Keratinocyte (primary cell): ENCODE results near the gene TAOK3. TPM values are rescaled to one million over a fixed set of nuclear protein-coding genes. Genes with fewer than 3 reads are reported as not detected.

Experiments
- DNase-seq: peaks from one replicate; pipeline ENCODE4 v3.0.0-alpha.2; 2011; ENCODE audit warnings: low read depth, missing footprints, low spot score
- FAIRE-seq: peaks from 2 replicates; lab custom pipeline; 2011; peaks lifted over from hg19 to GRCh38; lab: Jason Lieb, UNC
- H2AFZ ChIP-seq: 2 replicates; pipeline ENCODE4 v1.6.0; 2012; ENCODE audit warnings: low read length, control low read depth, inconsistent platforms; ENCODE audit not compliant: control insufficient read depth
- H3K27ac ChIP-seq: 2 replicates; pipeline ENCODE4 v1.5.1; 2011; ENCODE audit warnings: low read length; ENCODE audit not compliant: control insufficient read depth, insufficient read depth
- H3K27me3 ChIP-seq: 3 replicates; pipeline ENCODE4 v1.6.0; 2011; ENCODE audit warnings: low read length; ENCODE audit not compliant: control insufficient read depth, insufficient read depth; ENCODE audit errors: extremely low read depth
- H3K36me3 ChIP-seq, 2 experiments: 2 replicates in 1 of 2; 3 replicates in 1 of 2; pipeline ENCODE4 v1.5.1; 2011; ENCODE audit warnings: low read length in 2 of 2, mild to moderate bottlenecking in 1 of 2; ENCODE audit not compliant: control insufficient read depth in 2 of 2, insufficient read depth in 2 of 2; ENCODE audit errors: extremely low read depth in 1 of 2
- H3K4me1 ChIP-seq: 3 replicates; pipeline ENCODE4 v1.5.1; 2011; ENCODE audit warnings: low read length; ENCODE audit not compliant: control insufficient read depth, insufficient read depth; ENCODE audit errors: extremely low read depth
- H3K4me2 ChIP-seq: 3 replicates; pipeline ENCODE4 v1.6.0; 2011; ENCODE audit warnings: low read depth, low read length; ENCODE audit not compliant: control insufficient read depth, insufficient read depth; ENCODE audit errors: extremely low read depth
- H3K4me3 ChIP-seq, 3 experiments: fragments of 200-600 bp in 1 of 3; sonication (generic) in 1 of 3; 2 replicates in 2 of 3; 3 replicates in 1 of 3; pipeline ENCODE4 v1.5.1; 2011 to 2016; ENCODE audit warnings: low read length in 3 of 3, mild to moderate bottlenecking in 3 of 3, control low read depth in 2 of 3, inconsistent platforms in 1 of 3, low read depth in 1 of 3, mixed read lengths in 1 of 3, mixed run types in 1 of 3, moderate library complexity in 1 of 3; ENCODE audit not compliant: control insufficient read depth in 2 of 3, insufficient read depth in 2 of 3; ENCODE audit errors: extremely low read depth in 1 of 3
- H3K79me2 ChIP-seq: 2 replicates; pipeline ENCODE4 v1.6.0; 2012; ENCODE audit warnings: low read length; ENCODE audit not compliant: control insufficient read depth, insufficient read depth
- H3K9ac ChIP-seq: 3 replicates; pipeline ENCODE4 v1.6.0; 2011; ENCODE audit warnings: low read length; ENCODE audit not compliant: control insufficient read depth, insufficient read depth; ENCODE audit errors: extremely low read depth
- H3K9me1 ChIP-seq: 3 replicates; pipeline ENCODE4 v1.6.0; 2011; ENCODE audit warnings: low read length; ENCODE audit not compliant: control insufficient read depth, insufficient read depth; ENCODE audit errors: extremely low read depth
- H3K9me3 ChIP-seq: 2 replicates; pipeline ENCODE4 v1.5.1; 2012; ENCODE audit warnings: low read depth, low read length; ENCODE audit not compliant: control insufficient read depth
- H4K20me1 ChIP-seq: 3 replicates; pipeline ENCODE4 v1.6.0; 2011; ENCODE audit warnings: low read length; ENCODE audit not compliant: control insufficient read depth, insufficient read depth; ENCODE audit errors: extremely low read depth
- EZH2 ChIP-seq: IDR thresholded peaks from one replicate; pipeline ENCODE4 v1.6.1; 2012; ENCODE audit warnings: inconsistent platforms, mild to moderate bottlenecking, low read length, moderate library complexity
- dilution Hi-C: fragments of 300-500 bp; cut with MboI; formaldehyde crosslinking; loops from one replicate; pipeline ENCODE4 v1.7.0; 2020; ENCODE audit warnings: low sequenced_read_pairs; ENCODE audit not compliant: extremely low pct_ligation_motif_present
- polyA plus RNA-seq, 5 experiments: library from polyadenylated mRNA; depleted of rRNA in 3 of 5; stranded (reverse) in 3 of 5; stranded (forward) in 1 of 5; unstranded in 1 of 5; fragments of >200 nt; gene quantifications; 1 replicate in 1 of 5; 2 replicates in 3 of 5; 3 replicates in 1 of 5; pipeline versions ENCODE4 v1.2.1 to v1.2.3, GENCODE V29; 2011 to 2012; ENCODE audit warnings: missing spikeins in 2 of 5, low read depth in 1 of 5, low replicate concordance in 1 of 5
- TF ChIP-seq, protein P1 (sequence below), 3 experiments: IDR thresholded peaks in 1 of 3; conservative IDR thresholded peaks in 1 of 3; optimal IDR thresholded peaks in 1 of 3; 2 replicates in 2 of 3; 3 replicates in 1 of 3; pipeline versions ENCODE3 to v1.5.1; 2011; ENCODE audit warnings: low read length in 3 of 3, mild to moderate bottlenecking in 3 of 3, moderate library complexity in 2 of 3, control low read depth in 1 of 3, inconsistent platforms in 1 of 3; ENCODE audit not compliant: insufficient read depth in 2 of 3; ENCODE audit errors: extremely low read depth in 1 of 3

Gene TAOK3
- polyA plus RNA-seq, 1 donor (not counting 4 experiments of a cell fraction or from before 2014, with no cell fraction given): 35.0 TPM

GRCh38 chr12:118188690-118189371 lies 183.9 kb downstream of the TAOK3 start:
- Histone ChIP-seq H3K4me1 (peaks cover 37% of the 10 kb centered on the region), H3K4me3 (no peak overlapping the region), H2AFZ (no peak overlapping the region), H3K4me2 (peak overlapping the region; percentile 39), H3K9me1 (no peaks in the 10 kb centered on the region), H3K27me3 (no peaks in the 10 kb centered on the region), H3K9me3 (no peaks in the 10 kb centered on the region), H3K79me2 (no peaks in the 10 kb centered on the region), H3K27ac (no peak overlapping the region), H4K20me1 (no peaks in the 10 kb centered on the region), H3K36me3 (peaks cover 1 to 3% of the 10 kb centered on the region in 2 experiments), H3K9ac (no peak overlapping the region)
- TF ChIP-seq, protein P1, sequence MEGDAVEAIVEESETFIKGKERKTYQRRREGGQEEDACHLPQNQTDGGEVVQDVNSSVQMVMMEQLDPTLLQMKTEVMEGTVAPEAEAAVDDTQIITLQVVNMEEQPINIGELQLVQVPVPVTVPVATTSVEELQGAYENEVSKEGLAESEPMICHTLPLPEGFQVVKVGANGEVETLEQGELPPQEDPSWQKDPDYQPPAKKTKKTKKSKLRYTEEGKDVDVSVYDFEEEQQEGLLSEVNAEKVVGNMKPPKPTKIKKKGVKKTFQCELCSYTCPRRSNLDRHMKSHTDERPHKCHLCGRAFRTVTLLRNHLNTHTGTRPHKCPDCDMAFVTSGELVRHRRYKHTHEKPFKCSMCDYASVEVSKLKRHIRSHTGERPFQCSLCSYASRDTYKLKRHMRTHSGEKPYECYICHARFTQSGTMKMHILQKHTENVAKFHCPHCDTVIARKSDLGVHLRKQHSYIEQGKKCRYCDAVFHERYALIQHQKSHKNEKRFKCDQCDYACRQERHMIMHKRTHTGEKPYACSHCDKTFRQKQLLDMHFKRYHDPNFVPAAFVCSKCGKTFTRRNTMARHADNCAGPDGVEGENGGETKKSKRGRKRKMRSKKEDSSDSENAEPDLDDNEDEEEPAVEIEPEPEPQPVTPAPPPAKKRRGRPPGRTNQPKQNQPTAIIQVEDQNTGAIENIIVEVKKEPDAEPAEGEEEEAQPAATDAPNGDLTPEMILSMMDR (optimal IDR thresholded peaks at IDR 0.05 in 1 of 3, IDR thresholded peaks at IDR 0.05 in 1 of 3, conservative IDR thresholded peaks at IDR 0.05 in 1 of 3; ENCODE audit: extremely low read depth in 1 of 3, insufficient read depth in 2 of 3, low read length in 3 of 3): no peak
- TF ChIP-seq EZH2: no peak
- dilution Hi-C loops: no loop called here
- DNase-seq: no peak
- FAIRE-seq: peak; percentile 13

DNA sequence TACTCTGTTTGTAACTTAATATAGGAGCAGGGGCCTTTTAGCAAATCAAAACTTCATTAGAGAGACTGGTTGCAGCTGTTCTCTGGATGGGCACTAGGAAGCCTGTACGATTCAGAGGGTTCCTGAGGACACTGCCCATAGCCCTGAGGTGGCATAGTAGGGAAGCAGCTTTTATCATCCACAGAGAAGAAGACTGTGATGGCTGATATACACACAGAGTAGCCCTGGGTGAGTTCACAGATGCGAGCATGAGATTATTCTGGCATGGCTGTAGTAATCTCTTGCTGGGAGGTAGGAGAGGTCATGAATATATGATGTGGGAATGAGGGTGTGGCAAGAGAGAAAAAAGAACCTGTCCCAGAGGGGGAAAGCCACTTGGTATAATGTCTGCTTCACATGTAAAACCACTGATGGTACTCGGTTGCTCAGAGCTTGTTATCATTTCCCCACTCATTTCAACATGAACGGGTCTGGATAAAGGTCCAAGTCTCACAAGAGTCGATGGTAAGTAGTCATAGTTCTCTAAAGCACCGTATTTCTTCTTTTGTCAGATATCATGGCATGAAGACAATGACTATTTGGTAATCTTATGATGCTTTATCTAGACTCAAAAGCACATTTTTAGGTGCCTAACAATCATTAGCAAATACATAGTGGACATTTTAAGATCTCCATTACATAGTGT lies 184.8 kb downstream of the TAOK3 start:
- no peak for TF ChIP-seq EZH2
- TF ChIP-seq, protein P1 (optimal IDR thresholded peaks at IDR 0.05 in 1 of 3, IDR thresholded peaks at IDR 0.05 in 1 of 3, conservative IDR thresholded peaks at IDR 0.05 in 1 of 3; ENCODE audit: extremely low read depth in 1 of 3, insufficient read depth in 2 of 3, low read length in 3 of 3): no peak
- H3K9ac ChIP-seq: no peak overlapping the region
- no peak overlapping the region for H3K27ac ChIP-seq
- no peaks in the 10 kb centered on the region for H4K20me1 ChIP-seq
- no peaks in the 10 kb centered on the region for H3K9me3 ChIP-seq
- no peaks in the 10 kb centered on the region for H3K9me1 ChIP-seq
- DNase-seq (no peak), FAIRE-seq (peak; percentile 72)
- H3K4me1 ChIP-seq: peaks cover 37% of the 10 kb centered on the region
- H3K4me3 ChIP-seq: no peak overlapping the region
- dilution Hi-C loops: no loop called here
- peaks cover 0 to 1% of the 10 kb centered on the region in 2 experiments for H3K36me3 ChIP-seq
- H3K4me2 ChIP-seq: no peak overlapping the region
- H3K79me2 ChIP-seq: no peaks in the 10 kb centered on the region
- no peaks in the 10 kb centered on the region for H3K27me3 ChIP-seq
- H2AFZ ChIP-seq: no peak overlapping the region
